GM10266 (cell line): Measurements from ENCODE around the gene FMN2.

Source experiments
- DNase-seq: peaks from one replicate; pipeline ENCODE4 v3.0.0; 2012; ENCODE audit errors: extremely low spot score
- CTCF ChIP-seq: IDR thresholded peaks from 2 replicates; pipeline ENCODE4 v1.5.1; 2012; ENCODE audit warnings: mild to moderate bottlenecking, low read depth; ENCODE audit not compliant: control insufficient read depth, insufficient read depth; ENCODE audit errors: missing control alignments

Gene FMN2

GRCh38 chr1:240098534-240098933 is 6.9 kb downstream of the FMN2 start:
- TF ChIP-seq CTCF: no peak
- no peak for DNase-seq

GRCh38 chr1:240099329-240099728 is 7.6 kb downstream of the FMN2 start:
- no peak for TF ChIP-seq CTCF
- DNase-seq: no peak

GRCh38 chr1:240099748-240100147 is 8.1 kb downstream of the FMN2 start:
- no peak for DNase-seq

GRCh38 chr1:240100371-240100934 is 8.8 kb downstream of the FMN2 start:
- no peak for TF ChIP-seq CTCF
- DNase-seq: no peak

More at GRCh38 chr1:240099748-240100147, 8.1 kb downstream of the FMN2 start:
- no peak for TF ChIP-seq CTCF

GRCh38 chr1:240101306-240101705 is 9.6 kb downstream of the FMN2 start:
- no peak for TF ChIP-seq CTCF
- DNase-seq: no peak

- no peak for TF ChIP-seq CTCF
- no peak for DNase-seq
Measured at GRCh38 chr1:240101737-240102136, 10.1 kb downstream of the FMN2 start.

- no peak for DNase-seq
- no peak for TF ChIP-seq CTCF
Measured at GRCh38 chr1:240104672-240105071, 13.0 kb downstream of the FMN2 start.
